Activated naive CD8-positive, alpha-beta T cell treated with anti-CD3 and anti-CD28 coated beads, Interleukin-2, amount 50 U/mL, for 16 hours (primary cell): Measurements from ENCODE around the gene RND2.
"Not testable (repeated sequence)": the region's sequence is repeated elsewhere in the genome, so short reads cannot be mapped to it uniquely, and the experiment has no call there.

ENCODE experiments used
- DNase-seq: peaks from one replicate; pipeline ENCODE4 v3.0.0-alpha.2; 2020; ENCODE audit warnings: low read depth, low spot score

Gene RND2

GRCh38 chr17:43027091-43028032, 2.3 kb downstream of the RND2 start:
- no peak for DNase-seq

GRCh38 chr17:43028221-43028861, 3.3 kb downstream of the RND2 start:
- no peak for DNase-seq

DNA sequence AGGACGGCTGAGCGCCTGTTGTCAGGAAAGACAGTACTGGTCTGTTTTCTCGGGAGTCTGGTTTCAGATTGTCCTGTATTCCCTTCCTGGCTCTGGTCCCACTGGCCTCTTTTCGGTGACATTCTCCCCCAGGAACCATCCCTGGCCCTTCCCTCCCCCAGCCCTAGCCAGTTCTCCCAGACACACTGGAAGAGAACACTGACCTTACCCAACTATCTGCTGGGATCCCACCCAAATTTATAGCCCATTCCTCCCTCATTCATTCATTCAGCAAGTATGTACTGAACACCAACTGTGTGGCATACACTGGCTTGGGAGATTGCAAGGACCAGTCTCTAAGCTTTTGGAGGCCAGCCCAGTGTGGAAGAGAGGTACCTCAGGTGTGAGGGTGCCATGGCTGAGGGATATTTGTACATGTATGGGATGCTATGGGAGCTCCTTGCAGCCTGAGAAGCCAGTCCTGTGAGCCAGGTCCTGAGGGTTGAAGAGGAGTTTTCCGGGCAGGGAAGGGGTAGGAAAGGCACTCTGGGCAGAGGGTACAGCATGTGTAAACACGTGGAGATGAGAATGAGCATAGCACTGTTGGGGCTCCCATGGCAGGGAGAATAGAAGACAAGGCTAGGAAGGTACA, 5.2 kb downstream of the RND2 start:
- no peak for DNase-seq

DNA sequence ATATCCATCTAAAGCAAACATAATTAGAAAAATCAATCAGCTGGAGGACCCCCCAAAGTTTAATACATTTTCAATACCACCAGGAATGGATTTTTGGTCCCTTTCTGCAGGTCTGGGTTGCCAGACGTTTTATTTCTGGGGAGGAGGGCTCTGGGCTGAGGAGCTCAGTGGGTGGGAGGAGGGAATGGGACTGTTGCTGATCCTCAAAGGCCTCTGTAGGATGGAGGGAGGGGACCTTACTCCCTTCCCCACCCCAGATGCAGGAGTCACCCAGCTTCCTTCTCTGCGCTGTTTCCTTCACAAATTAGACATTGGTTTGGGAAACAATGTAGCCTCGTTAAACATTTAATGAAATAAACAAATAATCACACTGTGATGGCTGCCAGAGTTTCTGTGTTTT, 6.6 kb downstream of the RND2 start:
- no peak for DNase-seq

GRCh38 chr17:43033948-43034881, 9.2 kb downstream of the RND2 start:
- DNase-seq, result no peak

GRCh38 chr17:43034894-43035293, 9.9 kb downstream of the RND2 start:
- DNase-seq, result no peak

GRCh38 chr17:43039646-43040045, 14.6 kb downstream of the RND2 start:
- DNase-seq, result no peak

DNA sequence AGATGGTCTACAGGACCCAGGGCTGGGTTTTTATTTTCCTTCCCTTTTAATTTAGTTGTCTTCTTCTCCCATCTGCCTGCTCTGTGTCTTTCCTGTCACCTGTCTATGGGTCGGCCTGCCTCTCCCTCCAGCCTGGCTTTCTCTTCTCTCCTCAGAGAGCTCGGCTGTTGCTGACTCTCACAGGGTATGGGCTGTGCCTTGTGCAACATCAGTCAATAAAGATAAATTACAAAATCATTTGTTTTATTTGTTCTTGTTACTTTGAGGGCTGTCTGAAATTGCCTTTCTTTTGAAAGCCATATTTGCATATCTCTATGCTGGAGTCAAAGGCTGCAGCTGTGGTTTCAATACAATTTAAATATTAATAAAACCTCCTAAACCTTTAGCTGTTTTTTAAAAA, 15.6 kb downstream of the RND2 start:
- DNase-seq, result no peak

DNA sequence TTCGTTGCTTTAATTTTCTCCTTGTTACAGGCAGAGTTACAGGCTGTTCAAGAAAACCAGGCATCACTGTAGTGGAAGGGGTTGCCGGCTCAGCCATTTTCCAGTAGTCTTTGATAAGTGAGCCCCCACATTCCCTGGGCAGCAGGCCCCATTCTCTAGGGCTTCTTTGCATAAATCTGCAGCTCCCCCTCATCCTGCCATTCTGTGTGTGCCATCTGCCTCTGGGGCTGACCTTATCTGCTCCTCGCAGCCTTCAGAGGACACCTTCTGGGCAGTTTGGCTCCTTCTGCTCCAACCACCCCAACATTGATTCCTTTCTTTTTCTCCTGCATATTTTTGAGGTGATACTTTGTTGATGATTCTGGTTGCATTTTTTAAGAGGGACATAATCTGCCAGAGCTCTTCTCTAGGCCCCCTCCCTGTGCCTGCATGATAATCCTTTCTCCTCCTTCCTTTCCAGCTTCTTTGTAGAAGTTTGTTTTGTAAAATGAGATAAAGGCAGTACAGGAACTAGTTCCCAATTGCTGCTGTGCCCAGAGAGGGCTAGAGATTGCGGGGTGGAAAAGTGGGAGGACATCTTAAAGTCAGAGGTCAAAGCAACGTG, 17.1 kb downstream of the RND2 start:
- no peak for DNase-seq

DNA sequence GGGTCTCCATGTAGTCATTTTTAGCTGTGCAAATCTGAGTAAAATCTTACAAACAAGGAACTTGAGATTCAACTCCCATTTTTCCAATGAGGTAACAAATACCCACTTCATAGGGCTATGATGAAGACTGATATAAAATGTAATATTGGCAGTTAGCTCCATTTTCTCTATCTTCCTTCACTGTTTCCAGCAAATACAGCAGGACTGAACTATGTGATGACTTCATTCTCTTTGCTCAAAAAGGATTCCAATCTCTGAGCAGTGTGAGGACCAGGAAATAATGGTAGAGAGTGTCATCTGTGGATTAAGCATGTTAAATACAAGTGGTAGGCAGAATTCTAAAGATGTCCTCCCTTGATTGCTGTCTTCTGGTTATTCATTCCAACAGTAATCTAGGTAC, 18.3 kb downstream of the RND2 start:
- no peak for DNase-seq

- DNase-seq, result no peak
Measured at GRCh38 chr17:43044024-43044423, 19.0 kb downstream of the RND2 start.

GRCh38 chr17:43051969-43052368, 26.9 kb downstream of the RND2 start:
- no peak for DNase-seq

DNA sequence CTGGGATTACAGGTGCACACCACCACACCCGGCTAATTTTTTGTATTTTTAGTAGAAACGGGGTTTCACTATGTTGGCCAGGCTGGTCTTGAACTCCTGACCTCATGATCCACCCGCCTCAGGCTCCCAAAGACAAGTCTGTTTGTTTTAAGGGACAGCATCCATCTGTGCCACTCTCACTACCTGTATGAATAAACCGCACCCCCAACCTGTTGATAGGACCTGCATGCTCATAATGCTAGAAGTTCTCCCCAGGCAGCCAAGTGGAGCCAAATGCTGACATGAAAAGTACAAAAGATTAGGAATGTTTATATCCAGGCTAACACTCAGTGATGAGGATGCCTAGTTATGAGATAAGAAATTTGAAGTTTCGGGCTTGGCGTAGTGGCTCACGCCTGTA, 28.0 kb downstream of the RND2 start:
- DNase-seq, result not testable (repeated sequence)

- DNase-seq, result no peak
Measured at GRCh38 chr17:43056051-43056450, 31.0 kb downstream of the RND2 start.

DNA sequence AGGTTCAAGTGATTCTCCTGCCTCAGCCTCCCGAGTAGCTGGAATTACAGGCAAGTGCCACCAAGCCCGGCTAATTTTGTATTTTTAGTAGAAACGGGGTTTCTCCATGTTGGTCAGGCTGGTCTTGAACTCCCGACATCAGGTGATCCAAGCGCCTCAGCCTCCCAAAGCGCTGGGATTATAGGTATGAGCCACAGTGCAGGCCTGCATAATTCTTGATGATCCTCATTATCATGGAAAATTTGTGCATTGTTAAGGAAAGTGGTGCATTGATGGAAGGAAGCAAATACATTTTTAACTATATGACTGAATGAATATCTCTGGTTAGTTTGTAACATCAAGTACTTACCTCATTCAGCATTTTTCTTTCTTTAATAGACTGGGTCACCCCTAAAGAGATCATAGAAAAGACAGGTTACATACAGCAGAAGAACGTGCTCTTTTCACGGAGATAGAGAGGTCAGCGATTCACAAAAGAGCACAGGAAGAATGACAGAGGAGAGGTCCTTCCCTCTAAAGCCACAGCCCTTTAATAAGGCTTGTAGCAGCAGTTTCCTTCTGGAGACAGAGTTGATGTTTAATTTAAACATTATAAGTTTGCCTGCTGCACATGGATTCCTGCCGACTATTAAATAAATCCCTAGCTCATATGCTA, 38.1 kb downstream of the RND2 start:
- no peak for DNase-seq

DNA sequence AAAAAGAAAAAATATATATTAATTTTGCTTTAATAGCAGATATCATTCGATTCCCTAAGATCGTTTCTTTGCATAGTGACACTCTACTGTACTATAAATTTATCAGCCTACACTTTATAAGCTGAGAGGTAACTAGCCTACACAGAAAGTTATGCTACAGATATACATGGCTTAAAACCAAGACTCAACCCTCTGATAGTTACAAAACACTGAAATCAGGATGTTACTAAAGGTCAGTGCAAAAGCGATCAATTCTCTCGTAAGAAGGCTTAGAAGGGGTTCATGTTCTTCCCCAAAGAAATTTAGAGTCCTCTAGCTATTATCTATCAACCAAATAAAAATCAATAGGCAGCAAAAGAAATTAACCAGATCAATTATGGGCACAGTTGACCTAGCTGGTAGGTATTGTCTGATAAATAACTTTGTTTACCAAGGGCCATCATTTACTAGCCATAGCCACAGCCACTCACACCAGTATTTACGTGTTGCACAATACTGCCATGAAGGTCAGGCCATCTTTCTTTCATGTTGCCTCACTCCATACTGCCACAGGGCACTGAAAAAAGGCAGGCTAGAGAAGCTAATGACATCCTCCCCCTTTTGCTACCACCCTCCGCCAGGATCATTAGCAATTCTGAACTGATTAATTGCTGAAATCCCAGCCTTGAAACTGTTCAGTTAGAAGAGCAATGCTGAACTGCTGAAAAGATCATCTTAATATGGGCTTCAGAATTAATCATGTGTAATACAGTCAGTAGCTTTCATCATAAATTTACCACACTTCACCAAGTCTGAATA, 43.7 kb downstream of the RND2 start:
- no peak for DNase-seq

DNA sequence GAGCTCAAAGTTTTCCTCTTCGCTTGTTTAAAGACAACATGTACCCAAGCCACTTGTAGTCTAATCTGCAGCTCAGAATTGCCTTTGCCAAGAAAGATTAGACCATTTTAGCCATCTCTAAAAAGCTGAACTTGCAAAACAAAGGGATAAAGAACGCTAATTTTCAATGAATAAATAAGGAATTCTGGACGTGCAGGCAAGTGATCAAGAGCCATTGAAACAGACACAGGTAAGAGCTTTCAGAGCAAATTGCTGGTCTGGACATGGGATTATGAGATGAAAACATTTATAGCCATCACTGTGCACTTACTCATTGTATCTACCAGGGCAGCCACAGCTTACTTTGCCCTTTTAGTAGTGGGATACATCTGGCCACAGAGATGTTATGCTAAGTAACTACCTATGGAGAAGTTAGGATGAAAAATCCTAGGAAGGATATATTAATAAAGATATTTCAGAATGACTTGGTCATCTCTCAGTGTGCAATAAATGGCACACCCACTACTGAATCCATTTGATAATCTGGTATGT, 44.4 kb downstream of the RND2 start:
- DNase-seq, result no peak

GRCh38 chr17:43070257-43070656, 45.2 kb downstream of the RND2 start:
- DNase-seq, result no peak

GRCh38 chr17:43070872-43071271, 45.8 kb downstream of the RND2 start:
- DNase-seq, result no peak
